ACHN (cell line): ENCODE data around the gene SPARCL1.
A peak's percentile ranks its signal among the peaks of the same experiment; 100 is the strongest.
"Not testable (repeated sequence)": the region's sequence is repeated elsewhere in the genome, so short reads cannot be mapped to it uniquely, and the experiment has no call there.

ENCODE experiments used
- DNase-seq: peaks from one replicate; pipeline ENCODE4 v3.0.0-alpha.2; 2015
- in situ Hi-C: cut with HindIII; loops from 2 replicates; pipeline ENCODE4 v1.10.0; 2017; ENCODE audit warnings: low sequenced_read_pairs, low pct_ligation_motif_present, low pct_unique_long_range_greater_than_20kb

SPARCL1 gene

DNA sequence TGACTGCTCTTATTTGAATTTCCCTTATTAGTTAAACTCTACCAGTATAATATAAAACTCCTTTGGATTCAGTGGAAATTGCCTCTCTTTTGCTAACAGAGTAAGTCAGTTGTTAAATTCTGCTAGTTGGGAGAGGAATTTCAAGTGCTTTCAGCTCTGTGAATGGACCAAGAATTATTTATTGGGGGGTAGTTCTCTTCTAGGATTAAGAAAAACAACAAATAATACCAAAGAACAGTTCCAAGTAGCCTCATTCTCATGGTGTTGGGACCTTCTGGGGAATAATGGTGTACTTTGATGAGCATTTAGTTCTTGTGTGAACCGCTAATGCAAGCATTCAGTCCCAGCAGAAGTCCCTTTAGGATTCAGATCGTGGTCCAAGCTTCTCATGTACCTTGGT lies 11.6 kb downstream of the SPARCL1 start:
- in situ Hi-C loops: no loop called here
- no peak for DNase-seq

DNA sequence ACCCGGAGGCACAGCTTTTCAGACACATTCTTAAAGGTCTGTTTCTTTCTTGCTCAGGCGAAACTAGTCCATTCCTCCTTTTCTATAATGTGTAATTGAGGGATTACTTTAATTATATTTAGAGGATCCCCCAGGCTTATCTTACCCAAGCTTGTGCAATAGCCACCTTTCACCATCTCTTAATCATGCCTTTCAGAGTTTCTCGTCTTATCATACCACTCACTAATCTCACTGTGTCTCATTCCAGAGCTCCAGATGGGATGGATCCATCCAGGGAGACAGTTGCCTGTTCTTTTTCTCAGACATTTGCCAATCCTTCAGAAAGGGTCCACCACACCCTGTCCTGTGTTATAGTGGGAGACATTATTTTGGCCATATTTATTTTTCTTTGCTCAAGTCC lies 12.5 kb downstream of the SPARCL1 start:
- in situ Hi-C loops: no loop called here
- DNase-seq: no peak

DNA sequence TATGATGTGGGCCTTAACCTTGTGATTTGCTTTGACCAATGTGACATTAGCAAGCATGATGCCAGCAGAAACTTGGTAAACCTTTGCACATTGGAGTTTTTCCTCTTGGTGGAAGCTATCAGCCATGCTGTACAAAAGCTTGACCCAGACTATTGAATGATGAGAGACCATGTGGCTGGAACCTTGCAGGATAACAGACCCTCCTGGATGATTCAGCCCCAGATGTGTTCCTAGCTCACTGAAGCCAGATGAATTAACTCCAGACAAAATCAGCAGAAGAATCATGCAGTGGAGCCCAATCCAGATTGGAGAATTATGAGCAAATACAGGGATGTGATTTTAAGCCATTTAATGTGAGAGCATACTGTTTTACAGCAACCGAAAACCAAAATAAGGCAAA lies 16.8 kb downstream of the SPARCL1 start:
- in situ Hi-C loops: no loop called here
- DNase-seq: no peak

DNA sequence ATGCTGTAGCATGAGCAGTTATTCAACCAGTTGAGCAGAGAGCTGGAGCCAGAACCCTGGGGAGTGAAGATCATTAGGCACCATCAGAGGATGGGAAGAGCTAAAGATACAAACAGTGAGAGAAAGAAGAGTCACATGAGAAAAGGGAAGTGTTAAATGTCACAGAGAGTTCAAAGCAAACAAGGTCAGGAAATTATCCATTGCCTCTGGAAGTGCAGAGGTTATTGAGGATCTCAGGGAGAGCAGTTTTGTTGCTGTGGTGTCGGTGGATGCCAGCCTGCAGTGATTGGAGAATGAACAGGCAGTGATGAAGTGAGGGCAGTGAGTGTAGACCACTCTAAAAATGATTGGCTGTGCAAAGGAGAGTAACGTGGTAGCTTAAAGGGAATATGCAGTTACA lies 17.7 kb downstream of the SPARCL1 start:
- no peak for DNase-seq
- in situ Hi-C loops: no loop called here

DNA sequence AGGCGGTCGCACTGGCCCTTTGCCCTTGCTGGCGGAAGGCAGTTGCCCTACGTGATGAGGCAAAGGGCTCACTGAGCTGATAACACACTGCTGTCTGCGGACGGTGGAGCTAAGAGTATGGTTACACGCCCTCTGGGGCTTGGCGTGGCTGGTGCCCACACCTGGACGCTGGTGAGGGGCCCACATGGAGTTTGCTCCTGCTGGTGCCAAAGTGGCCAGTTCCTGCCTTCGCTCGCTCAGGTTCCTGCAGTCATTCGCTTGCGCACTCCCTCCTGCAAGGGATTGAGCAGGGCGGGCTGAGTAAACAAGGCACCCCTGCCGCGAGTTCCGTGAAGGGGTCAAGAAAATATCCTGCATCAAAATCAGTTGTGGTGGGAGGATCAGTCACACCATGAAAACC lies 18.4 kb downstream of the SPARCL1 start:
- no peak for DNase-seq
- in situ Hi-C loops: no loop called here

DNA sequence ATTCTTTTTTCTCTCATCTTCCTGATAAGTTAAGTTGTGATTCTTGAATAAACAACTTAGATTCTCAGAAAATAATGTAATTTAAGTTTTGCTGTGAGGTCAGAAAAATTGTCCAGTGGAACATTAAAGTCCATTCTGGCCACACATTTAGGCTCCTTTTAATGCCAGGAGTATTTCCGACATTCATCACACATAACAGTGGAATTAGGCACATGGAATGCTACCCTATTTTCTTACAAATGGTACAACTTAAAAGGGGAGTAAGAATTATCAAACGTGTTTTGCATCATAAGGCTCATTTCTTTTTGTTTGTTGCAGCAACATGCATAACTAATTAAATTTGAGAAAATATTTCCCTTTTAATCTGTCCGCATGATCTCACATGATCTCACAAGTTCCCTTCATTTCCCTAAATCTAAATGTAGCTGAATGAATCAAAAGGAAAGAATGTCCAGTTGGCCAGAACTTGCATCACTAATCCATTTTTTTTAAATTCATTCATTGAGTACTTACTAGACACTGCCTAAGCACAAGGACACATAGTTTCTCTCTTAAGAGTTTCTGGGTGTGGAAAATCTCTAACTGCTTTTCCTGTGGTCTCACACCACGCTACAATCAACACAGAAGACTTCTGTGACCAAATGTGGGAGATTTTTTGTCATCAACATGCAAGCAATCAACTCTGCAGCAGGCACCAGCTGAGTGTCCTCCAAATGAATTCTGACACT lies 22.0 kb downstream of the SPARCL1 start:
- in situ Hi-C loops: no loop called here
- no peak for DNase-seq

DNA sequence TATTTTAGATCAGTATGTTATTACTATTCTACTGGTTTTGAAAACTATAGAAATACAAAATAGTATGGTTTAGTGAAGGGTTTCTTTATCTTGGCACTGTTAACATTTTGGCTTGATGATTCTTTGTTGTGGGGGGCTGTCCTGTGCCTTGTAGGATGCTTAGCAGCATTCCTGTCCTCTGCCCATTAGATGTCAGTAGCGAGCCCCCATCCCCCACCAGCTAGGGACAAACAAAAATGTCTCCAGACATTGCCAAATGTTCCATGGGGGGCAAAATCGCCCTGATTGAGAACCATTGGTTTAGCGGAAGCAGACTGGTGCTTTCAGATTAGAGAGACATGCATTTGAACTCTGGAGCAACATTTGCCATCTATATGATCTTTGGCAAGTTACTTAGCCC lies 23.3 kb downstream of the SPARCL1 start:
- in situ Hi-C loops: no loop called here
- DNase-seq: no peak

DNA sequence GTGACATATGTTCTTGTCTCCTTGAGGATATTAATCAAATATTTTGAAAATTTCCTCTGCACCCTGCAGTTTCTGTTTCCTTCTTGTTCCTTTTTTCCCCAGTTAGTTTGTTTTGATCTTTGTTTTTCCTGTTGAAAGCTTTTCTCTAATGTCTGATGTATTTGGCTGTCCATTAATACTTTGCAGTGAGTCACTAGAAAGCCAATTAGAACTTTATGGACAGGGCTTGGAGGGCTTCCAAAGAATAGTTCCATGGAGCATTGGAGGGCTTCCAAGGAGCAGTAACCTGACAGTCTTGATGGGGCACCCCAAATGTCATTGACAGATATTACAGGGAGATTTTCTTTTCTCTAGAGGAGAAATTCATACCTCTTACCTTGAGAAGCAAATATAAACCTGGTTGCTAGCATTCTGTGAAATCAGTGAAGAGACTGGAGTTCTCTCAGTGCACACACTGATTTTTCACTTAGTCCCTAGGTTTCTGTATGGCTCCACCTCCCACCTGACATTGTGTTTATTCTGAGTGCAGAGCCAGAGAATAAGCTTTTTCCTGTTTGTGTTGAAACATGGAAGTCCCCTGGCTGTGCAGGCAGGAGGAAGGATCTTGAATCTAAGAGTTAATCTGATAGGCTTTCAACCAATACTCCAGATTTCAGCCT lies 26.5 kb downstream of the SPARCL1 start:
- in situ Hi-C loops: no loop called here
- DNase-seq: no peak

DNA sequence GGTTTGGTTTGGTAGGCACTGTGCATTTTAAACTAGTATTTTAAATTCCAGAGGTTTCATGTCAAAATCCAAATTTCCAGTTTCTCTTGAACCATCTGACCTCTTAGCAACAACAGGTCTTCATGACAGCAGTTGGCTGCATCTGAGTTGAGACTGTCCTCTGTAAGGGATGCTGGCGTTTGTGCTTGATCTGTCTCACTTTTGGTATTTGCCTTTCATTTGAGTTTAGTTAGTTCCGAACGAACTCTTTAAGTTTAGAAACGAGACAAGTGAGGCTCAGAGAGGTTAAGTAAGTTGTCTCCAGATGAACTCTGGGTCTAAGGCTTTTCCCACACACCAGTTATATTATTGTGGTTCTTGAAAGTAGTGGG lies 29.1 kb downstream of the SPARCL1 start:
- DNase-seq: no peak
- in situ Hi-C loops: no loop called here

DNA sequence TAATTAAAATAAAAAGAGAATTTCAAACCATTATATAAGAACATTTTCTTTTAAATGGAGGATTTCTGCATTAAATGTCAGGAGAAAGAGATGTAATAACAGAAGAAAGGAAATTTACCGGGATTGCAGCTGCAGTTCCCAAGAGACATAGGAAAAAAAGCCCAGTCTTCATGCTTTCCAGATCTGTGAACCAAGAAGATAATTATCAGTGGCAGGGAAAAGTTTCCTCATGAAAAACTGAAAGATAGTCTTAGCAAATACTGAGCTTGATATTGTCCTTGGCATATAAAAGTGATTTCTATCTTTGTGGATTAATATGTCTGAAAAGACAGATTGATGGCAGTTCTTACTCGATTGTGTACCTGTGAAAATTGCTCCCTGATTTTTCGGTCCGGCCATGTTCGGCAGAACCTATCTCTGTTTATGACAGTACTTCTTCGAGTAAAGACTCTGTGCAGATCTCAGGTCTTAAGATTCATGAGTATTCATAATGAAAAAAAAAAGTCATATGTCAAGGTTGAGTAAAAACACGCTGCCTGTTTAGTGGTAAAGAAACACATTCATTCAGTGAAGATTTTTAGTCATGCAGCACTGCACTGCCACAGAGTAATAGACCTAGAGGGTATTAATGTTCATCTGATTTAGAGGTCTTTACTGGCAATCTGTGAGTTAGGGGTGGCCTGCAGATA lies 29.6 kb downstream of the SPARCL1 start:
- DNase-seq: no peak
- in situ Hi-C loops: no loop called here

DNA sequence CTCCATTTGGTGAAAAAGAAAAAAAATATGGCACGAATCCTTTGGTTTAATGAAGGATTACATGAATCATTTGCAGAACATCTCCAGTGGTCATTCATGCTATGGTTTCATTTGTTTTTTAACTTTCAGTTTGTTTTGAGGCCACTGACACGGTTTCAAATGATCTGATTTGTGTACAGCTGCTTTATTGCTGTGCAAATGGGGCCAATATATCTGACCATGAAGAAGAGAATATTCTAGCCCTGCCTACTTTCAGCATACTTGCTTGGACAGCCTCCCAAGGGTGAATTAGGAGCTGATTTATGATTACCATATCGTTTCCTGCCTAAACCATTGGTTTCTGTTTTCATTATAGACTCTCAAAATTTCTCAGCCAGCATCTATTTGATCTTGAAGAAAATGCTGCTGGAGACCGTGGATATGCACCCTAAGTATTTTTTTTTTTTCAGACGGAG lies 30.7 kb downstream of the SPARCL1 start:
- in situ Hi-C loops: no loop called here

DNA sequence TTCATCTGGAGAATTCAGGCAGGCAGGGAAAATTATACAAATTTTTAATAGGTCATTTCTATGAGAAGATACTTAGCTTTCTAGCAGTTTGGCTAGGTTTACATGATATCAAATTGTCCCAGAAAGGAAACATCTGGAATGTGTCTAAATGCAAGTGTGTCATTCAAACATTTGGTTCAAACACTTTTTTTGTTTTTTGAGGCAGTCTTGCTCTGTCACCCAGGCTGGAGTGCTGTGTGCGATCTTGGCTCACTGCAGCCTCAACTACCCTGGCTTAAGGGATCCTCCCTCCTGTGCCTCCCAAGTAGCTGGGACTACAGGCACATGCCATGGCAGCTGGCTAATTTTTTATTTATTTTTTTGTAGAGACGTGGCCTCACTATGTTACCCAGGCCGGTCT lies 31.6 kb downstream of the SPARCL1 start:
- in situ Hi-C loops: no loop called here
- DNase-seq: no peak

More for the DNA sequence above, 30.7 kb downstream of the SPARCL1 start:
- peak; percentile 5 for DNase-seq

DNA sequence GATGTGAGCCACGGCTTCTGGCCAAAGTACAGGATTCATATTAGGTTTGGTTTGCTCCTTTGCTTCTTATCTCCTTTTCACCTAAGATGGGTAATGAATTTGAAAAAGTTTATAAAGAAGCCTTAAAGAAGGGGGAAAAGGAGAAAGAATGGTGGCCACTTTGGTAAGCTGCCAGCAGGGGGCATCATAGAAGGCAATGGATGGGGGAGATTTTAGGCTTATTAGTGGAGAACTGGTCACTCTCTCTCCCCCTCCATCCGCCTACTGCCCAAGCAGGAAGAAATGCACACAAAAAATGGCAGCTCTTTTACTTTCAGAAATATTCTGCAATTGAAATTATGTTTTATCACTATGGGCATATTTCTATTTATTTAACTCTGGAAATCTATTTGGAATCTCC lies 32.0 kb downstream of the SPARCL1 start:
- in situ Hi-C loops: no loop called here

DNA sequence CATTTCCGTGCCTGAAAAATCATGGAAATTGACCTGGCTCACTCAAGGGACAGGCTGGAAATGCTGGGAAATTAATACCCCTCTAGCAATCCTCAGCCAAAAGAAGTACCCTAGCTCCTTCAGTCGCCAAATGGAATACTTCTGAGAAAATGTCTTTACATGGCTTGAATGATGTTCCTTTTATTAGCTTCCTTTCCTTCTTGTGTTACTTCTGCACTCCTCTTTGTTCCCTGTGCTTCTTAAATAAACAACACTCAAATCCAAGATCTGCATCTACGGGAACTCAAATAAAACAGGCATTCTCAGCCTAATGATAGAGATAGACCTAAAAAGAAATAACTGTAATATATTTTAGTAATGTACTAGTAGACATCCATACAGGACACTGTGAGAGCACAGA lies 36.1 kb downstream of the SPARCL1 start:
- in situ Hi-C loops: no loop called here
- no peak for DNase-seq

More for the DNA sequence above, 32.0 kb downstream of the SPARCL1 start:
- DNase-seq: peak; percentile 6

DNA sequence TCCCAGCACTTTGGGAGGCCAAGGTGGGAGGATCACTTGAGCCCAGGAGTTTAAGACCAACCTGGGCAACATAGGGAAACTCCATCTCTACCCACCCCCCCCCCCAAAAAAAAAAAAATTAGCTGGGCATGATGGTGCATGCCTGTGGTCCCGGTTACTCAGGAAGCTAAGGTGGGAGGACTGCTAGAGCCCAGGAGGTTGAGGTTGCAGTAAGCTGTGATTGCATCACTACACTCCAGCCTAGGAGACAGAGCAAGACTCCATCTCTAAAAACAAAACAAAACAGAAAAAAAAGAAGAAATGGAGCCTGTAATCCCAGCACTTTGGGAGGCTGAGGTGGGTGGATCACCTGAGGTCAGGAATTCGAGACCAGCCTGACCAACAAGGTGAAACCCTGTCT lies 37.3 kb downstream of the SPARCL1 start:
- DNase-seq, in situ Hi-C loops: not testable (repeated sequence)

DNA sequence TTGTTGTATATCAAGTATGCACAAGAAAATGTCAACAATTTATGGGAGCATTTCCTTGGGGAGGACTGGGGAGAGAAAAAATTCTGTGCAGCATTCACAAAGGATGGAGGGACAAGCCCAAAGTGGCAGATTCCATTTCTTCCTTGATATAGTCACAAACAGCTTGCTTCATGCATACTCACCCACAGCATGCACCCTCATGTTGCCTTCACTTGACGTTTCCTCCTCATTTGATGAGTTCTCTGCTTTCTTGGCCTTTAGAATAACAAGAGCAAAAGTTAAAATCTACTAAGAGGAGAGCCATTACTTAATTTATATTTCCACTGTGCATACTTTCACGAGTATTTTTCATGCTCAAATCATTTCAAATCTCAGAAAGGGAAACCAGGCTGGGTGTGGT lies 37.7 kb downstream of the SPARCL1 start:
- in situ Hi-C loops: no loop called here
- DNase-seq: no peak

DNA sequence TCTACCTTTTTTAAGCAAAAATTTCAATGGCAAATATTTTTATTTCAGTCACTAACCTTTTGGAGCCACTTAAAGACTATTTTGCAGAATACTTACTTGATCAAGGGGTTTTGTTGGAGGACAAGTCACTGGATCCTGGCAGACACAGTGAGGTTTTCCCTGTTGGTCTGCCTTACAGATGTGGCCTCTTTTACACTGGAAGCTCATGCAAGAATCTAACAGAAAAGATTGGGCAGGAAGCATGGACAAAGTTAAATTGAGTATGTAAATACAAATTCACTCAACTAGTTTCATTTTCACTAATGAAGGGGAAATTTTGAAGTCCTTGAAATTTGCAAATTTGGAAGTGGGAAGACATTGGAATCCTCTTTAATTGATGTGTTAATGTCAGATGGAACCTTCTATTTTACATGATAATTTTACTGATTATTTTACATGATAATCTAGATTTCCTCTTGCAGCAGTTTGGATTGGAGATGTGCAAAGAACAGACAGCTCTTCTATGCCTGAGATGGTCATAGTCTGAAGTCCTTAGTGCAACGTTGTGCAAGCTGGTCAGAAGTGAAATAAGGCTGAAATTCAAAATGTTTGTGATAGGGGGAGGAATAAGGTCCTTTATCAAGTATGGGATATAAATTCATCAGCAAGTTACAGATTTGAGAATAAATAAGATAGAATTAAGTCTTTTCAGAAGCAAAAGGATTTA lies 38.4 kb downstream of the SPARCL1 start:
- no peak for DNase-seq
- in situ Hi-C loops: no loop called here

DNA sequence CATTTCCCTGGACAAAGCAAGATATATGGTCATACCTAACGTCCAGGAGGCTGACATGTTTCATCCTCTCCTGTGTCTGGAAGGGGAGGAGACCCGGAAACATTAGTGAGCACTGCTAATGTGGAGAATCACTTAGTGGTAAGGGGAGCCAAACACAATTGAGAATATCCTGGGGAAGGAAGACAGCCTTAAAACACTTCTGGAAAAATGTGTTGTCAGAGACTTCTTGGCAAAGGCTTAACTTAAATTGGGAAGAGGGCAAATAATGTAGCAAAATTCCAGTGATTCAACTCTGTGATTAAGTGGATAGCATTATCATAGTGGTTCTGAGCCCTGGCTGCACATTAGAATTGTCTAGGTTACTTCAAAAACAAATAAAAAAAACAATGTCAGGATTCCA lies 39.5 kb downstream of the SPARCL1 start:
- in situ Hi-C loops: no loop called here

DNA sequence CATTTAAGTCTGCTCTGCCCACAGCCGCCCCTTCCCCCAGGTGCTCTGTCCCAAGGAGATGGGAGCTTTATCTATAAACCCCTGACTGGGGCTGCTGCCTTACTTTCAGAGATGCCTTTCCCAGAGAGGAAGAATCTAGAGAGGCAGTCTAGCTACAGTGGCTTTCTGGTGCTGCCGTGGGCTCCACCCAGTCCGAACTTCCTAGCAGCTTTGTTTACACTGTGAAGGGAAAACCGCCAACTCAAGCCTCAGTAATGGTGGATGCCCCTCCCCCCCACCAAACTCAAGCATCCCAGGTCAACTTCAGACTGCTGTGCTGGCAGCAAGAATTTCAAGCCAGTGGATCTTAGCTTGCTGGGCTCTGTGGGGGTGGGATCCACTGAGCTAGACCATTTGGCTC lies 40.5 kb downstream of the SPARCL1 start:
- DNase-seq, in situ Hi-C loops: not testable (repeated sequence)

More for the DNA sequence above, 39.5 kb downstream of the SPARCL1 start:
- DNase-seq: no peak
